Cardiac septum (tissue), 1 donor: ENCODE results near the gene CYB5R4. TPM values are rescaled to one million over a fixed set of nuclear protein-coding genes. Genes with fewer than 3 reads are reported as not detected.
A peak's percentile ranks its signal among the peaks of the same experiment; 100 is the strongest.

Source experiments
- DNase-seq: peaks from one replicate; pipeline ENCODE4 v3.0.0-alpha.2; 2020; ENCODE audit warnings: low spot score
- intact Hi-C: fragments of 100-400 bp; cut with DNase I; formaldehyde crosslinking; loops from one replicate; pipeline ENCODE4 v1.14.0; 2022
- long read RNA-seq: library from polyadenylated mRNA; unstranded; transcript quantifications from one replicate; pipeline ENCODE4 v2.0.0, GENCODE V29; 2021
- total RNA-seq: library from RNA; stranded (reverse); fragmentation: NEBNext Ultra II Directional; extraction: Animal tissue kit (Norgen Biotek cat#: 25700); gene quantifications from one replicate; pipeline ENCODE4 v1.2.1, GENCODE V29; 2021
- donor health status: DM: no; HTN: no; CAD: no.

Gene CYB5R4, protein sequence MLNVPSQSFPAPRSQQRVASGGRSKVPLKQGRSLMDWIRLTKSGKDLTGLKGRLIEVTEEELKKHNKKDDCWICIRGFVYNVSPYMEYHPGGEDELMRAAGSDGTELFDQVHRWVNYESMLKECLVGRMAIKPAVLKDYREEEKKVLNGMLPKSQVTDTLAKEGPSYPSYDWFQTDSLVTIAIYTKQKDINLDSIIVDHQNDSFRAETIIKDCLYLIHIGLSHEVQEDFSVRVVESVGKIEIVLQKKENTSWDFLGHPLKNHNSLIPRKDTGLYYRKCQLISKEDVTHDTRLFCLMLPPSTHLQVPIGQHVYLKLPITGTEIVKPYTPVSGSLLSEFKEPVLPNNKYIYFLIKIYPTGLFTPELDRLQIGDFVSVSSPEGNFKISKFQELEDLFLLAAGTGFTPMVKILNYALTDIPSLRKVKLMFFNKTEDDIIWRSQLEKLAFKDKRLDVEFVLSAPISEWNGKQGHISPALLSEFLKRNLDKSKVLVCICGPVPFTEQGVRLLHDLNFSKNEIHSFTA
- 16.8 TPM for total RNA-seq
- long read RNA-seq, full-length matches to known transcripts = 35 of 39 reads
- long read RNA-seq, partial matches to known transcripts = 0 of 39 reads
- long read RNA-seq, other reads (novel, unspliced or antisense) = 4 of 39 reads

DNA sequence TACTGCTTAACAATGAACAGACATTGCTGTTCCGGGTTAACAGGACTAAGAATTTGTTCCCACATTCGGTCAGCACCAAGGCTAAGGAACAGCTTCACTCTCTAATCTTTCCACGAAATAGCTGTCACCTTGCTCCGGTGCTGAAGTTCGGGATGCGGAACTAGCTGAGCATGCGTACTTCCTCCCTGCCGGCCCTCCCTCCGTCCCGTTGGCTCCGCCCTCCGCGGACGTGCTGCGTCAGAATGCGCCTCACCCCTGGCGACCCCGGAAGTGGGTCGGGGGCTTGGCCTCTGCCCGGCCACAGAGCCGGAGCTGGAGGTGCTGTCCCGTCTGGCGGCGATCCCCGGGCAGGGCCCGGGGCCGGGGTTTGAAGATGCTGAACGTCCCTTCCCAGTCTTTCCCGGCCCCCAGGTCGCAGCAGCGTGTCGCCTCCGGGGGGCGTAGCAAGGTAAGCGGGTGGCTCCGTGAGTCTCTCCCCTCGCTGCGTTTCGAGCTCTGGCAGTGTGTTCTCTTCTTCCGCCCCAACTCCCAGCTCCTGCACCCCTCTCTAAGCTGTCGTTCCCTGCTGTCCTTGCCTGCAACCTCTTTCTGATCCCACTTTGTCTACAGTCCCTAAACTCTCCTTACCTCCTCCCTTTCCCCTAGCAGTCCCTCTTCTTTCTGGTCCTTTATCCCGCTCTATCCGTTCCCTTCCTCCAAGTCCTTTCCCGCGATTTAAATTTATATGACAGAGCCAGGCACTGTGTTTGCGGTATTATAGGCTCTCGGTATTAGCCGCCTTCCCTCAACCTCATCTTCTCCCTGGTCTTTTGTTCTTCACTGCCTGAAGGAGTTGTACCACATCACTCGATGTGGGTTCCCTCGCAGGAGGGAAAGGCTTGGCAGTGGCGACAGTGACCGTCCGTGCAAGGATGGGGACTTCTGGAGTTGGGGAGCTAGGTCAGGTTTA is at the start of gene CYB5R4:
TSS of gene CYB5R4 (plus strand) at position 280 of the 949 bp plus-strand sequence. CDS start at position 374, 94 bp downstream.
- intact Hi-C loops = no loop called here
- peak; percentile 97 for DNase-seq

DNA sequence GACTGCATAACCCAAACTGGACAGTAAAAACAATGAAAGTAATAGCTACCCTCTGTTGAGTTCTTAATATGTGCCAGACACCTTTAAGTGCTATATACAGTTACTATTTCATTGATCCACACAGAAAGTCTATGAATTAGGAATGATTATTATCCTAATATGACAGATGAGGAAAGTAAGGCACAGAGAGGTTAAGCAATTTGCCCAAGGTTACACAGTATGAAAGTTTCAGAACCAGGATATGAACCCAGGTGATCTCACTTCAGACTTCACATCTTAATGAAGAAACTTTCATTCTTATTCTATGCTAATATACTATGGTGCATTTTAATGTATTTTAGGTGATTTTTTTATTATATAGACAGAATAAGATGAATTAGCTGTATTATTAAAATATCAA is 46.9 kb upstream of the CYB5R4 start:
- intact Hi-C loops = no loop called here
- DNase-seq = no peak

DNA sequence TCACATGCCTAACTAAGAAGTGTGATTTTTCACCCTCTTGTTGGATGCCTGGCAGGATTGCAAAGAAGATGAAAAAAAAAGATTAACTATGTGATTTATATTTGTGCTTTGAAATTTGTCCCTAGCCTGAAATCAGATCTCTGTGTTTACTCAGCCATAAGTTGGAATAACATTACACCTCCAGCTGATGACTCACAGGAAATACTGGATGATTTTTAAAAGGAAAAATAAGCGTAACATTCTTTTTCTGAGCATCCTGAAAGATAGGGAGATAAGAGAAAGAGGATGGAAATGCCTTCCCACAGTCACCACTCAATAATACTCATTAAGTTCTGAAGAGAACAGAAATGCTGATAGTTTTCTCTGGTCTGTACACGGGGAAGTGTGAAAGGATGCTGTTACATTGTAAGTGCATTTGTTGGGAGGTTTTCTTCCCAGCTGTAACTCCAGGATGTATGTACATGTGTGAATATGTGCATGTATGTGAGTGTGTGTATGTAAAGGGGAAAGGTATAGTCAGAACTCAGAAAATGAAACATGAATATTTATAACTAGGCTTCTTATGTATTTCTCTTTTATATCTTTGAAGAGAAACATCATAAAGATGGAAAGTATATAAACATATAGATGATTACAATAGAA is 43.7 kb upstream of the CYB5R4 start:
- intact Hi-C loops = no loop called here
- DNase-seq = no peak

DNA sequence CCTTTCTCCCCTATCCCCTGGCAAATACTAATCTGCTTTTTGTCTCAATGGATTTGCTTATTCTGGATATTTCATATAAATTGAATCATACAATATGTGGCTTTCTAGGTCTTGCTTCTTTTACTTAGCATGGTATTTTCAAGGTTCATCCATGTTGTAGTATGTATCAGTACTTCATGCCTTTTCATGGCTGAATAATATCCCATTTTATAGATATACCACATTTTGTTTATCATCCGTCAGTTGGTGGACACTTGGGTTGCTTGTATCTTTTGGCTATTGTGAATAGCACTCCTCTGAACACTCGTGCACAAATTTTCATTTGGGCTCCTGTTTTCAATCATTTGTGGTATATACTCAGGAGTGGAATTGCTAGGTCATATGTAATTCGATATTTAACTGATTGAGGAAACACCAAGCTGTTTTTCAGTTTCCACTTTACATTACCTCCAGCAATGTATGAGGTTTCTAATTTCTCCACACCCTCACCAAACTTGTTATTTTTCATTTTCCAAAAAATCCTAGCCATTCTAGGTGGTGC is 36.8 kb upstream of the CYB5R4 start:
- no peak for DNase-seq
- intact Hi-C loops = no loop called here

DNA sequence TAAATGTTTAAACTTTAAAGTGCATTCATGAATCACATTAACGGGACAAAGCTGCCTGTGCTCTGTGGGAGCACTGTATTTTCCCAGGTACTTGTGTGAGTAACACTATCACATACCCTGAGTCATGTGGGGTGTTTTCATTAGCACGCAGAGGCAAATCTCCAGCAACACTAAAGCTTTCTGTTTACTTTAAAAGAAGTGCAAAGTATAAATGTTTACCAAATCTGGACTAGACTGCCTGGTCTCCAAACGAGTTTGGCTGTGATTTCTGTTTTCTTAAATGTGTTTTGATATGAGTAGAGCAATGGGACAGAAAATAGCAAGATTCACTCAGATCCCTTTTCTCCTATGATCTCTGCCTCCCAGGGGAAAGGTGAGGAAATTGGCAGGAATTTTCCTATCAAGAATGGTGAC is 35.1 kb upstream of the CYB5R4 start:
- intact Hi-C loops = no loop called here
- DNase-seq = no peak

DNA sequence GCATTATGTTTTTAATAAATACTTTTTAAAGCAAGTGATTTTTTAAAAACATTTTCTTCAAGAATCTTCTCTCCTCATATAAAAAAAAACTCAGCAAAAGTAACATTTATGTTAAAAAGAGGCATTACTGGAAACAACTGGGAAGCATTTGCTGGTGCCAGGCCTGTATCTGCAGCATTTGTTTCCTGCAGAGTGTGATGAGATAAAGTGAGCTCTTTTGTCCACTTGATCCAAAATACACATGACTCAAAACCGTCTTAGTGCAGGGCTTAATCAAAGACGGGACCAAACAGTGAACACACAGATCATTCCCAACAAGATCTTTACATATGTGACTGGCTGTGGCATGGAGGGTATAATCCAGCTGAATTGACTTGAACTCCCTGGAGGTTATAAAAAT is 34.7 kb upstream of the CYB5R4 start:
- DNase-seq = no peak
- intact Hi-C loops = no loop called here

DNA sequence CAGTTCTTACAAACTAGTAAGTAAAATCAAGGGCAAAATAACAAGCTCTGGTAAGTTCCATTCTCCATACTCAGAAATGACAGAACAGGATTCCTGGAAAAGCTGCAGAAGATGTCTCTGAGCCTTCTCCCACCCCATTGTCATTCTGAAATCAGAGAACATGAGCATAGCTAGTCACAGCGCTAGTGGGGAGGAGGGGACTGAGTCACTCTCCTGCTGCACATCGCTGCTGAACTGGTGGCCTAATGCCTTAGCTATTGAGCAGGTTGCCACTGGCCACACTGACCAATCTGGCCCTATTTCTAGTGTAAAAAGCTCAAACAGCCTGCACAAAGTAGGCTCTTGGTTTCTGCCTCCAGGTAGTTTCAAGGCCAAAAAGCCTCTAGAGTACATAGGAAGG is 32.4 kb upstream of the CYB5R4 start:
- intact Hi-C loops = no loop called here
- DNase-seq = no peak

DNA sequence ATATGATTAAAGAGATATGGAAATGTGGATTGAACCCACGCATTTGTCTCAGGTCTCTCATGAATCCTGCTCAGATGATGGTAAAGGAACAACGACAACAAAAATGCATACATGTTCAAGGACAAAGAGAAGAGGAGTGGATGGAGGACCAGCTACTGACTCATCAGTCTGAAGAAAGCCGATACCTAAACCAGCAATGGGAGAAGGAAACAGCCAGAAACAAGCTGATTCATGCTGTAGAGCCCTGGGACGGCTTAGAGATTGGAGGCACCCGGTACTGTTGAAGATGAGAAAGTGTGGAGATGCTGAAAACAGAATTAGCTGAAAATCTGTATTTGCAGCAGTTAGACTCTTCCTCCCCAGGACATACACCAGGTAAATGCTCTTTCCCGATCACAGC is 20.8 kb upstream of the CYB5R4 start:
- no peak for DNase-seq
- intact Hi-C loops = no loop called here

DNA sequence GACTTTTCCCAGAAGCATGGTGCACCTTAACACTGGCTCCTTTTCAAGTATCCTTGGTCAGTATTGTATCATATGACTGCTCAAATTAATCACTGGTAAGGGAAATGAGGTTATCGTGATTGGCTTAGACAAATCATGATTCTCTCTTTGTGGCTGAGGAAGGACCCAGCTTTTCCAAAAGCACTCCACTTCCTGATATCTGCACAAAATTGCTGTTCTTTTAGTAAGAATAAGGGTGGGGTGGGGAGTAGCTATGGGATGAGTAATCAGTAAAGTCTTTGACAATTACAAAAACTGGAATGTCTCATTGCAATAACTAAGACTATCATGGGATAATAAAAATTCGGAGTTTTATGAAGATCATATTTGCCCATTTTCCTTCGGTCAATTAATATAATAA is 15.3 kb upstream of the CYB5R4 start:
- DNase-seq = no peak
- intact Hi-C loops = no loop called here

DNA sequence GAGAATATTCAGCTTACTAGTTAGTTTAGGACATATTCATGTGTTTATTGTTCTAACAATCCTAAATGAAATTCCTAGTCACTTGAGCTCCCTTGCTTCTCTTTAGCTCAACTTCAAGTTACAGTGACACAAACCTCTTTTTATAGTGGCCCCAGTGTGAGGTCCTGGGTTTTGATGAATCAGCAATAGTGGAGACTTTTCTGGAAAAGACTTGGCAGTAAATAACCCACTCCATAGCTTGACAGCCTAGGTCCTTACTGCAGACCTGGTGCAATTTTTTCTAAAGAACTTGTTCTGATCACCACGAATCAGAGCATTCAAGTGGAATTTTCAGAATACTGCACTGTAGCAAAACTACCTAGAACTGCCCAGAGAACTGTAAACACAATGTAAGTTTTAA is 13.2 kb upstream of the CYB5R4 start:
- DNase-seq = no peak
- intact Hi-C loops = no loop called here

DNA sequence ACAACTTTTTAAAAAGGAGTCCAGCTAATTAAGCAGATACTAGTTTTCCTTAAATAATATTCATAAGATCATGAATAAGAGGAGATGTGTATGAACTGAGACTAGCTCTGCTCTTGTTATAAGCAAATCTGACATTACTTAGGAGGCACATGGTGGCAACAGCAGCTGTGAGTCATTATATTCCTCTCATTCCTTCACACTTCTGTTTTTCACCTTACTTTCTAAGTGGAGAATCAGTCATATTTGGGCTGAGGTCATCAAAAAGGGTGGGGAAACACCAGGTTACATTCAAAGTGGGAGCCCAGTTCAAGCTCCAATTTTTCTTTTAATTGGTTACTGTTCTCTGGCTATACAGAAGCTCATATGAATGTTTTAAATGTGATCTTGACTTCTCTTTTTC is 12.3 kb upstream of the CYB5R4 start:
- intact Hi-C loops = no loop called here
- no peak for DNase-seq

DNA sequence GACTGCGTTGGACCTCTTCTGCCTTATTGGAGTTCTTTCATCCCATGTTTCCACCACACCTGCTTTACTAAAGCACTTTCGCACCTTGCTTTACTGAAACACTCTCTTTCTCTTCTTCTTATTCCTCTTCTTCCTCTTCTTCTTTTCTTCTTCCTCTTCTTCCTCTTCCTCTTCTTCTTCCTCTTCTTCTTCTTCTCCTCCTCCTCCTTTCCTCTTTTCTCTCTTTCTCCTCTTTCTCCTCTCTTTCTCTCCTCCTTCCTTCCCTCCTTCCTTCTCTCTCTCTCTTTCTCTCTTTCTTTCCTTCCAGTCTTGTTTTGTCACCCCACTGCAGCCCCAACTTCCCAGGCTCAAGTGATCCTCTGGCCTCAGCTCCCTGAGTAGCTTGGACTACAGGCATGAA is 10.4 kb upstream of the CYB5R4 start:
- intact Hi-C loops = no loop called here
- DNase-seq = no peak

DNA sequence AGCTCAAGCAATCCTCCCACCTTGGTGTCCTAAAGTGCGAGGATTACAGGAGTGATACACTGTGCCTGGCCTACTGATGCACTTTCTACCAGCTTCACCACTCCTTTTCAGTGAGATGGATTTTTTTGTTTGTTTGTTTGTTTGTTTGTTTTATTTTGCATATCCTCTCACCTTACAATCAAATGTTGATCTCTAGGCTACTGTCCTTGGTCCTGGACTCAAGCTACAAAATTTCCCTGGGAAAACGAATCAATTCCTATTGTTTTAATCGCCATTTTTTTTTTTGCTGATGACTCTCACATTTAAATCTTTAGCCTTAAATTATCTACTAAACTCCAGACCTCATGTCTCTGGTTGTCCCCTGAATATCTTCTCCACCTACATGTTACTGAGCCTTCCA is 9.9 kb upstream of the CYB5R4 start:
- no peak for DNase-seq
- intact Hi-C loops = no loop called here

DNA sequence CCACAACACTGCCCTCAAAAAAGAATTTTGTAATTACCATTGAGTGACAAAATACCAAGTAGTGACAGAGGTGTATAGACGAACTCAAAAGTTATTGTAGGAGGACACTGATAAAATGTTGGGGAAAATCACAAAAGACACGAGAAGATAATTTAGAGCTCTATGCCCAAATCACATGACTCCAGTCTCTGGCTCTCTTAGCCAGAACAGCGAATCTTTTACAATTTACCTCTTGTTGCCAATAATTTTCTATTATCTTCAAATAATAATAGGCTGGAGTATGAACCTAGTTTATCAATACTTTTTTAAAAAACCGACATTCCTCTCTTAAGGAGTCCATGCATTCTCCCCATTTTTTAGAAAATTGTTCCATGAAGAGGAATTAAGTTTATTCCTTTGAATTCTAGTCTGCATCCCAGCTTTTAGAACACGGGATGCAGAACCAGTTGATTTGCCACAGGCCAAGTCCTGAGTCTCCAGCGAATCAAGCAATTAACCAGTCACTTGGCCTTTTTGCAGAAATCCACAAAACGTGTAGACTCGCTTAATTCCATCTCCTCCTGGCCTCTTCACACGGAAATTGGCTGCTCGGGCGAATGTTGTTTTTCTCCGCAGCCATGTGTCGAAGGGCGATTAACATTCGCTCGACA is 6.8 kb upstream of the CYB5R4 start:
- no peak for DNase-seq
- intact Hi-C loops = no loop called here

DNA sequence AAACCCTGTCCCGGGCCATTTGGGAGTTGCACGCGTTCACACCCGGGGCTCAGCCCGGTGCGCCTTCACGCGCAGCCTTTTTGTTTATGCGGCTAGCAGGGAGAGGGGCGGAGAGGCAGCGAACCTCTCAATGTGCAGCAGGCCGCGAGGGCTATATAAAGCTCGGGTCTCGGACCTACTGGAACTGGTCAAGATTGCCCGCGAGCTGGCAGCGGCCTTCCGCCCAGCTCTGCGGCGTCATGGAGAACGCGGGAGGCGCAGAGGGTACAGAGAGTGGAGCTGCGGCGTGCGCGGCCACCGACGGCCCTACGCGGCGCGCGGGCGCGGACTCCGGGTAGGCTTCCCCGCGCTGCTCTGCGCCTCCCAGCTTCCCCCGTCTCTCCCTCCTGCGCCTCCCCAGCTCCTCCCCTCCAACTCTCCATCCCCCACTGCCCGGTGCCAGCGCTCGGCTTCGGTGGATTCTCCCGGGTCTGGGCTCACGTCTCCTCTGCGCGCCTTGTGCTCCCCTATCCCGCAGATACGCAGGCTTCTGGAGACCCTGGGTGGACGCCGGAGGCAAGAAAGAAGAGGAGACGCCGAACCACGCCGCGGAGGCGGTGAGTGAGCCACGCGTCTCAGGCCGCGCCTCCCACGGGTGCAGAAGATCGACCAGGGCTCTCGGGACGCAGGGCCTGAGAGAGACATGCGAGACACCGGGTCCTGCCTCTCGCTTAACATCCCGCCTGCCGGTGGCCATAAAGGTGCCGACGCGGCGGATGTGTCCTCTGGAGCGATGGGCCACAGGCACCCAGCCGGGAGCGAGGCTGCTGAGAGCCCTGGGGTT is 6.1 kb upstream of the CYB5R4 start, which contains the start of gene RIPPLY2:
TSS of gene RIPPLY2 (plus strand) at position 183 of the 823 bp plus-strand sequence. CDS start at position 240, 57 bp downstream.
- intact Hi-C loops = no loop called here
- DNase-seq = no peak

DNA sequence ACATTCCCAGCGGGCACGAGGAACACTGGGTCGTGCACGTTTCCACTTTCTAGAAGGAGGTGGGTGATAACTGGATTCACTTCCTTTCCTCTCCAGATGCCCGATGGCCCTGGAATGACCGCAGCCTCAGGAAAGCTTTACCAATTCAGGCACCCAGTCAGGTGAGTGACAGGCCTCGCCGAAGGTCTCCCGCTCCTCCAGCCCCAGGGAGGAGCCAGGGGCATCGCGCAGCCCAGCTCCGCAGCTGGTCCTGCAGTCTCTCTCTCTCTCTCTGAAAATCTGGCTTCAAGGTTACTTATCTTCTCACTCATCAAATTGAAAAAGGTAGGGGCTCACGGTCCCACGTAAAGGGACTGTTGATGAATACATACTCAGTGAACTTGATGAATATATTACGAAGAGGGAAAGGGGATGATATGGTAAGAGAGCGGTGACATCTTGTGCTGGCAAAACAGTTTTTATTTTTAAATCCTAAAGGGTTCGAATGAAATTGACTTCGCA is 5.4 kb upstream of the CYB5R4 start:
- intact Hi-C loops = no loop called here
- DNase-seq = no peak

DNA sequence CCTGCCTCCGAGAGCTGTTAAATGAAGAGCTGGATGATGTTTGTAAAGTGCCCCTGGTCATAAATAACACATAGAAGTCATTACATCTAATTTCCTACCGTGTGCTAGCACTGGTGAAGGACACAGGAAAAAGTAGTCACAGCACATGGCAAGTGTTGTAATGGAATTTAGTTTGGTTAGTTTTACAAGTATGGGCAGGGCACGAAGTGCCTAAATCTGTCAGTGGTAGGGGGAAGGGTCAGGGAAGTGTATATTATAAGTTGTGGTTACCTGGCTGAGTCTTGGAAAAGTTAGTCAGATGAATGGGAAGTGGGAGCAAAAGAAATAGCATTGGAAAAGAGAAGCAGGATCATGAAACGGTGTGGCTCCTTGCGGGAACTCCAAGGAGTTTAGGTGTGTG is 4.7 kb upstream of the CYB5R4 start:
- intact Hi-C loops = no loop called here

DNA sequence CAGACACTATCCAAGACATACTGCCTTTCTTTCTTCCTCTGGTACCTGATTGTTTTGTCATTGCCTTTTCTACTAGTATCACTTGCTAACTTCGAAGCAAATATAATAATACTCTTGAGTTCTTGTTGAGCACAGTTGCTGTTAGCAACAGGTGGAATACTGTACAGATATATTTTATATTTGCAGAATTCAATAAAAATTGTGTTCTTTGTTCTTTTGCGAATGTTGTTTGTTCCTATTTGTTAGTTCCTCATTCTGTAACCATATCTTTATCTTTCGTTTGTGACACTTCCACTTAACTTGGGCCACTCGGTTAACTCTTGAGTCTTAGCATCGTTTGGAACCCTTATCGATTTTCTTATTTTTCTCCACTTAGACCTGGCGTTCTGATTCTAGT is 868 bp downstream of the CYB5R4 start:
- no peak for DNase-seq
- intact Hi-C loops = no loop called here

More for the DNA sequence above, 4.7 kb upstream of the CYB5R4 start:
- DNase-seq = no peak
